DMS 273 treated with DMSO at 0.1 percent for 48 hours (cell line): ENCODE measurements around the gene HSP90AA1.
A peak's percentile ranks its signal among the peaks of the same experiment; 100 is the strongest.
"Not testable (repeated sequence)": the region's sequence is repeated elsewhere in the genome, so short reads cannot be mapped to it uniquely, and the experiment has no call there.

Experiments
- DNase-seq: peaks from one replicate; lab custom pipeline; 2025; lab: John Stamatoyannopoulos, UW

HSP90AA1 gene

GRCh38 chr14:102066041-102066451 is 20.8 kb downstream of the HSP90AA1 start:
- no peak for DNase-seq

DNA sequence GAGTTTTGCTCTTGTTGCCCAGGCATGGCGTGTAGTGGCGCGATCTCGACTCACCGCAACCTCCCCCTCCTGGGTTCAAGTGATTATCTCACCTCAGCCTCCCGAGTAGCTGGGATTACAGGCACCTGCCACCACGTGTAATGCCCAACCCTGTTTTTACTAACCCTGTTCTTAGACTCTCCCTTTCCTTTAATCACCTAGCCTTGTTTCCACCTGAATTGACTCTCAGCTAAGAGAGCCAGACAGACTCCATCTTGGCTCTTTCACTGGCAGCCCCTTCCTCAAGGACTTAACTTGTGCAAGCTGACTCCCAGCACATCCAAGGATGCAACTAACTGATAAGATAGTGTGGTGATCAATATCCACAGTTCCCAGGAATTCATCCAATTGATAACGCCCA is 22.3 kb downstream of the HSP90AA1 start:
- not testable (repeated sequence) for DNase-seq

DNA sequence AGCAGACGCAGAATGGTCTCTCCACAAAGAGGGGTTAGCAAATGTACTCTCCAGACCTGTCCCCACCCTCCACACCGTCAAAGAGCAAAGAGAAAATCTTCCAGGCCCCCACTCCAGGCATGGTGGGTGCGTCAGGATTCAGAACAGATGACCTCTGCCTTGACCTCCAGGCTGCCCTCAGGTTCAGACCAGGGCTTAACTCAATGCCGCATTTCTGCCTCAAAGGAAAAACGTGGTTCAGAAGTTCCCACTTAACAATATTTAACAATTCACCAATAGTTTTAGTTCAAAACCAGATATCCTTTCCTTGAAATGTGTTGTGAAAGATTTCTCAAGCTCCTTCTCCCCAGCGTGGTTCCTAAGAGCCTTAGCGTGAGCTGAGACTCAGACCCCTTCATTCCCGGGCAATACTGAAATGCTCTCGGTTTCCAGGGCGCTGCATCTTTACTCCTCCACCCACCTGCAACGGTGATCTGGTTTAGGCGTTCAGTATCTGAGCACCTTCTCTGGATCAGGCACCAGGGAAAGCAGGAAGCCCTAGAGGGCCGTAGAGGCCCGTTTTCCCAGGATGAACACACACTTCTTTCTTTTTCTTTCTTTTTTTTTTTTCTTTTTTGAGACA is 22.9 kb downstream of the HSP90AA1 start:
- DNase-seq = no peak

- peak; percentile 91 for DNase-seq
These were observed 23.6 kb downstream of the HSP90AA1 start for GRCh38 chr14:102063109-102063807.

DNA sequence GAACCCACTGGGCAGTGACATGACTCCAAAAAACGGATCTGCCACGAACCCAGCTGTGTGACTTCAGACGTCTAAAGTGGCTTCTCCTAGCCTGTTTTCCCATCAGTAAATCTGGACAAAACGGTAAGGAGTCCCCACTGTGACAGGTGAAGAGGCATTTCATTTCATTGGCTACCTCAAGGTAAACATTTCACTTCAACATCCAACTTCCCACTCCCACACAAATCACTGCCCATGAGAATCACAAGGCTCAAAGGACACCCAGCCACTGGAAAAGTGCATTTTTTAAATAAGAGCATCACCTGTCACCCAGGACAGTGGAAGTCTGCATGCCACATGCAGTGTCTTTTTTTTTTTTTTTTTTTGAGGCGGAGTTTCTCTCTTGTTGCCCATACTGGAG is 27.9 kb downstream of the HSP90AA1 start:
- DNase-seq = no peak

GRCh38 chr14:102058146-102058545 is 28.7 kb downstream of the HSP90AA1 start:
- no peak for DNase-seq

DNA sequence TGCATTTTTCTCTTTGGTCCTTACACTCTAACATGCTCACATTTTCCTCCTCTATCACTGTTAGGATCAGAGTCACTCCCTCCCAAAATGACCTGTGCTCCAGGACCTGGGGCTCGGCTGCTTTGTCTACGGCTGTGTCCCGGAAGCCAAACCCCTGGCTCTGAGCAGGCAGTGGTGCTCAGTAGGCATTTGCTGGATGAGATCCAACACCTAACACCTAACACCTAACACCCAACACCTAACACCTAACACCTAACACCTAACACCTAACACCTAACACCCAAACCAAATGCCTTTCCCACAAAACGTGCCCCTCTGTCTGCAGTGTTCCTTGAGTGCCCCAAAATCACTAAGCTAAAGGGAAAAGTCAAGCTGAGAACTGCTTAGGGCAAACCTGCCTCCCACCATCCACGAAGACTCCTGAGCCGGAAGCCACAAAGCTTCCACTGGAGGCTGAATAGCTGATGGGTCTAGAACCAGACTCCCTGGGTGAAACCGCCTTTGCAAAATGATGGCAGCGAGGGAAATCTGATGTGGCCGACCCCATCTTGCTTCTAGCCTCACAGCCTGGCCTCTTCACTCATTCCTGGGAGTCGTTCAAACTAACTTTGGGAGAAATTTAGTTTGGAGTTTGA is 29.2 kb downstream of the HSP90AA1 start:
- DNase-seq = no peak

GRCh38 chr14:102056694-102057442 is 30.0 kb downstream of the HSP90AA1 start:
- DNase-seq = no peak

GRCh38 chr14:102055181-102055901 is 31.5 kb downstream of the HSP90AA1 start:
- no peak for DNase-seq

DNA sequence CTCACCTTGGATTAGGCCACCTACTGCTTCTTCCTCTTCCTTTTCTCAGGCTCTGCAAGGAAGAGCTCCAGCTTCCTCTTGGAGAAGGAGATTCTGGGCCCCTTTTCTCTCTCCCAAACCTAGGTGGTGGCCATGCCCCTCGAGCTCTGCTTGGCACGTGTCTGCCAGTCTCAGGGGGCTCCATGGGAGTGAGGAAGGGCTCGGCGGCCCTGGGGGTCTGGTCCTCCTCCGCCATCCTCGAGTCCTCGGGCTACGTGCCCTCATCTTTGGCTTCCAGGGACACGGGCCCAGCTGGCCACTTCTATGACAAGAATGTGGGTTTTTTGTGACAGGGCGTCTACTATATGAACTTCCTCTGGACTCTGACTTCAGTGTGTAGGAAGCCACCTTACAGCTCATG is 34.3 kb downstream of the HSP90AA1 start:
- DNase-seq = no peak

GRCh38 chr14:102050625-102051024 is 36.2 kb downstream of the HSP90AA1 start:
- no peak for DNase-seq

GRCh38 chr14:102050026-102050405 is 36.8 kb downstream of the HSP90AA1 start:
- DNase-seq = no peak

- DNase-seq = no peak
These were observed 37.4 kb downstream of the HSP90AA1 start for GRCh38 chr14:102049258-102050025.

DNA sequence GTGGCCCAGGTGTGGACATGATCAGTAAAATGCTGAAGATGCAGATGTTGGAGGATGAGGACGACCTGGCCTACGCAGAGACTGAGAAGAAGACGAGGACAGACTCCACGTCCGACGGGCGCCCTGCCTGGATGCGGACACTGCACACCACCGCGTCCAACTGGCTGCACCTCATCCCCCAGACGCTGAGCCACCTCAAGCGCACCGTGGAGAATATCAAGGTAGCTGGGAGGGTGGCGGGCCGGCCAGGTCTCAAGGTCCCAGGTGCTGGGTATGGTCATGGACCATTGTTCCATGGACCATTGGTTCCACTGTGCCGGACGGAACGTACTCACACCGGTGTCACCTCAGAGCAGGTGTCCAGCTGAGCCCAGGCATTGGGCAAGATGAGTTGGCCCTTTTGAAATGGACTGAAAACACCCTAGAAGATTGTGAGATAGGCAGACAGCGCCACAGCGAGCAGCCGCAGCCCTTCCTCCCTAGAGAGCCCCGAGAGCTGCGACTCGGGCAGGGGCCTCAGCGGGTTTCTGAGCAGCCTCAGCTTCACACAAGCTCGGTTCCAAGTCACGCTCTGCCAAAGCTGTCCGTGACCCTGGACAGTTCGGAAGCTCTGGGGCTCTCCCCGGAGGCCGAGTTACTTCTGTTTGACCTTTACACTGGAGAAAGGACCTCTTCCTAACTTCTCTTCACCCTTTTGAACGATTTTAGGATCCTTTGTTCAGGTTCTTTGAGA is 38.9 kb downstream of the HSP90AA1 start:
- no peak for DNase-seq

GRCh38 chr14:102046337-102047278 is 40.2 kb downstream of the HSP90AA1 start:
- peak; percentile 26 for DNase-seq

GRCh38 chr14:102044566-102044965 is 42.3 kb downstream of the HSP90AA1 start:
- DNase-seq = no peak

GRCh38 chr14:102043251-102044025 is 43.4 kb downstream of the HSP90AA1 start:
- DNase-seq = no peak

DNA sequence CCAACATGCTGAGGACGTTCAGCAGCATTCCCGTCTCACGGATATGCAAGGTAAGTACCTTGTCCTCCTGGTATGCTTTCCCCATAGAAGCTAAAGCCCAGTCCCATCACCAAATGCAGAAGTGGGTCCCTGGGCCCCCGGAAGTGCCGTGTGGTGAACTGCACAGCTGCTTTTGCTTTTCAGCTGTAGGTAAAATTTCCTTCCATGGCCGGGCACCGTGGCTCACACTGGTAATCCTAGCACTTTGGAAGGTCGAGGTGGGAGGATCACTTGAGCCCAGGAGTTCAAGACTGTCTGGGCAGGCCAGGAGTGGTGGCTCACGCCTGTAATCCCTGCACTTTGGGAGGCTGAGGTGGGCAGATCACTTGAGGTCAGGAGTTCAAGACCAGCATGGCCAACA is 44.1 kb downstream of the HSP90AA1 start:
- no peak for DNase-seq

GRCh38 chr14:102040153-102040552 is 46.7 kb downstream of the HSP90AA1 start:
- DNase-seq = no peak
